Loucy (cell line): ENCODE data around the gene CBX3.

Experiments
- EZH2phosphoT487 ChIP-seq: fragments of 200-600 bp; IDR thresholded peaks from 2 replicates; pipeline ENCODE4 v1.6.1; 2018; ENCODE audit warnings: antibody characterized with exemption, mild to moderate bottlenecking, moderate library complexity, borderline replicate concordance
- TF ChIP-seq, protein P1 (sequence below): fragments of 200-600 bp; sonication (generic); conservative IDR thresholded peaks from 2 replicates; pipeline ENCODE4 v1.5.1; 2014; ENCODE audit warnings: mild to moderate bottlenecking, antibody characterized with exemption, low read length

GRCh38 chr7:26185844-26186180 lies 15.7 kb upstream of the CBX3 start:
- TF ChIP-seq, protein P1, sequence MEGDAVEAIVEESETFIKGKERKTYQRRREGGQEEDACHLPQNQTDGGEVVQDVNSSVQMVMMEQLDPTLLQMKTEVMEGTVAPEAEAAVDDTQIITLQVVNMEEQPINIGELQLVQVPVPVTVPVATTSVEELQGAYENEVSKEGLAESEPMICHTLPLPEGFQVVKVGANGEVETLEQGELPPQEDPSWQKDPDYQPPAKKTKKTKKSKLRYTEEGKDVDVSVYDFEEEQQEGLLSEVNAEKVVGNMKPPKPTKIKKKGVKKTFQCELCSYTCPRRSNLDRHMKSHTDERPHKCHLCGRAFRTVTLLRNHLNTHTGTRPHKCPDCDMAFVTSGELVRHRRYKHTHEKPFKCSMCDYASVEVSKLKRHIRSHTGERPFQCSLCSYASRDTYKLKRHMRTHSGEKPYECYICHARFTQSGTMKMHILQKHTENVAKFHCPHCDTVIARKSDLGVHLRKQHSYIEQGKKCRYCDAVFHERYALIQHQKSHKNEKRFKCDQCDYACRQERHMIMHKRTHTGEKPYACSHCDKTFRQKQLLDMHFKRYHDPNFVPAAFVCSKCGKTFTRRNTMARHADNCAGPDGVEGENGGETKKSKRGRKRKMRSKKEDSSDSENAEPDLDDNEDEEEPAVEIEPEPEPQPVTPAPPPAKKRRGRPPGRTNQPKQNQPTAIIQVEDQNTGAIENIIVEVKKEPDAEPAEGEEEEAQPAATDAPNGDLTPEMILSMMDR: no peak
- TF ChIP-seq EZH2phosphoT487: no peak
